ENCODE results near the gene KCNK3.
A peak's percentile ranks its signal among the peaks of the same experiment; 100 is the strongest.

KCNK3 gene

GRCh38 chr2:26691881-26692278, 642 bp upstream of the KCNK3 start:
- no peak for DNase-seq

- DNase-seq, result peak in 2 of 6 experiments; percentile 20 to 31
Measured at GRCh38 chr2:26692897-26693849, 651 bp downstream of the KCNK3 start.

GRCh38 chr2:26694001-26694400, 1.5 kb downstream of the KCNK3 start:
- no peak for DNase-seq

- DNase-seq, result no peak
Measured at GRCh38 chr2:26696351-26696816, 3.9 kb downstream of the KCNK3 start.

GRCh38 chr2:26697425-26697824, 4.9 kb downstream of the KCNK3 start:
- DNase-seq, result no peak

GRCh38 chr2:26699295-26699694, 6.8 kb downstream of the KCNK3 start:
- no peak for DNase-seq

GRCh38 chr2:26700078-26700477, 7.6 kb downstream of the KCNK3 start:
- DNase-seq, result no peak

GRCh38 chr2:26701596-26701995, 9.1 kb downstream of the KCNK3 start:
- DNase-seq, result no peak

GRCh38 chr2:26702025-26702424, 9.5 kb downstream of the KCNK3 start:
- no peak for DNase-seq

- DNase-seq, result no peak
Measured at GRCh38 chr2:26704441-26704977, 12.0 kb downstream of the KCNK3 start.

- DNase-seq, result no peak
Measured at GRCh38 chr2:26705126-26705525, 12.6 kb downstream of the KCNK3 start.

GRCh38 chr2:26706093-26706492, 13.6 kb downstream of the KCNK3 start:
- DNase-seq, result no peak

GRCh38 chr2:26706616-26707473, 14.3 kb downstream of the KCNK3 start:
- no peak for DNase-seq

GRCh38 chr2:26707747-26708146, 15.2 kb downstream of the KCNK3 start:
- no peak for DNase-seq

GRCh38 chr2:26708457-26708856, 15.9 kb downstream of the KCNK3 start:
- no peak for DNase-seq

GRCh38 chr2:26709323-26710110, 17.0 kb downstream of the KCNK3 start:
- no peak for DNase-seq

- DNase-seq, result no peak
Measured at GRCh38 chr2:26710145-26710544, 17.6 kb downstream of the KCNK3 start.

GRCh38 chr2:26710743-26711456, 18.4 kb downstream of the KCNK3 start:
- DNase-seq, result no peak

- no peak for DNase-seq
Measured at GRCh38 chr2:26711457-26712161, 19.1 kb downstream of the KCNK3 start.

- no peak for DNase-seq
Measured at GRCh38 chr2:26712486-26713465, 20.3 kb downstream of the KCNK3 start.
